Kidney epithelial cell (primary cell): ENCODE data around the gene NOL6. TPM values are rescaled to one million over a fixed set of nuclear protein-coding genes. Genes with fewer than 3 reads are reported as not detected.

Experiments
- DNase-seq: peaks from one replicate; pipeline ENCODE4 v3.0.0-alpha.2; 2010; ENCODE audit warnings: low read depth
- H3K27me3 ChIP-seq: 2 replicates; pipeline ENCODE4 v1.6.0; 2011; ENCODE audit warnings: low read length; ENCODE audit not compliant: control insufficient read depth, insufficient read depth
- H3K36me3 ChIP-seq: 2 replicates; pipeline ENCODE4 v1.5.1; 2011; ENCODE audit warnings: low read length; ENCODE audit not compliant: control insufficient read depth, insufficient read depth
- H3K4me3 ChIP-seq: 2 replicates; pipeline ENCODE4 v1.5.1; 2011; ENCODE audit warnings: low read depth, mild to moderate bottlenecking, control low read depth, low read length
- total RNA-seq: library from RNA; depleted of rRNA; stranded (reverse); fragments of >200 nt; gene quantifications from 2 replicates; pipeline ENCODE4 v1.2.3, GENCODE V29; 2015
- TF ChIP-seq, protein P1 (sequence below): IDR thresholded peaks from 2 replicates; pipeline ENCODE4 v1.5.1; 2011; ENCODE audit warnings: mild to moderate bottlenecking, moderate library complexity, low read length, control low read depth, inconsistent platforms; ENCODE audit not compliant: insufficient read depth, poor library complexity, severe bottlenecking

Gene NOL6
- total RNA-seq, 1 donor from 2014 or later = 34.8 TPM

DNA sequence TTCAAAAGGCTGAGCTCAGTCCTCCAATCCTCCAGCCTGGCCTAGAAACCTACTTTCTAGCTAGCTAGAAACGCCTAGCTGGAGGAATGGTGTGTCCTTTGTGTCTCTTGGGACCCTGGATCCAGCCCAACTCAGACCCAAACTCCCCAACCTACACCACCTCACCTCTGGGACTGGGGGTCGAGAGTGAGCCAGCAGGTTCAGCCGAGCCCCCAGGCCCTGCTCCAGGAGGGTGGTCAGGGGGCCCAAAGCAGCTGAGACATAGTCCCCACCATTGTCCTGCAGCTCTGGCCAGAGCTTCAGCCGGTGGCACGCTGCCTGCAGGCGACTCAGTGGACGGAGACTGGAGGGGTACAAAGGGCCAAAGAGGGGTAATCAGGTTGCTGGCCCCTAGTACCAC, 6.2 kb downstream of the NOL6 start:
- Histone ChIP-seq H3K4me3 (no peak overlapping the region), H3K27me3 (no peaks in the 10 kb centered on the region), H3K36me3 (peaks cover 7% of the 10 kb centered on the region)
- TF ChIP-seq, protein P1, sequence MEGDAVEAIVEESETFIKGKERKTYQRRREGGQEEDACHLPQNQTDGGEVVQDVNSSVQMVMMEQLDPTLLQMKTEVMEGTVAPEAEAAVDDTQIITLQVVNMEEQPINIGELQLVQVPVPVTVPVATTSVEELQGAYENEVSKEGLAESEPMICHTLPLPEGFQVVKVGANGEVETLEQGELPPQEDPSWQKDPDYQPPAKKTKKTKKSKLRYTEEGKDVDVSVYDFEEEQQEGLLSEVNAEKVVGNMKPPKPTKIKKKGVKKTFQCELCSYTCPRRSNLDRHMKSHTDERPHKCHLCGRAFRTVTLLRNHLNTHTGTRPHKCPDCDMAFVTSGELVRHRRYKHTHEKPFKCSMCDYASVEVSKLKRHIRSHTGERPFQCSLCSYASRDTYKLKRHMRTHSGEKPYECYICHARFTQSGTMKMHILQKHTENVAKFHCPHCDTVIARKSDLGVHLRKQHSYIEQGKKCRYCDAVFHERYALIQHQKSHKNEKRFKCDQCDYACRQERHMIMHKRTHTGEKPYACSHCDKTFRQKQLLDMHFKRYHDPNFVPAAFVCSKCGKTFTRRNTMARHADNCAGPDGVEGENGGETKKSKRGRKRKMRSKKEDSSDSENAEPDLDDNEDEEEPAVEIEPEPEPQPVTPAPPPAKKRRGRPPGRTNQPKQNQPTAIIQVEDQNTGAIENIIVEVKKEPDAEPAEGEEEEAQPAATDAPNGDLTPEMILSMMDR = no peak
- DNase-seq = no peak

DNA sequence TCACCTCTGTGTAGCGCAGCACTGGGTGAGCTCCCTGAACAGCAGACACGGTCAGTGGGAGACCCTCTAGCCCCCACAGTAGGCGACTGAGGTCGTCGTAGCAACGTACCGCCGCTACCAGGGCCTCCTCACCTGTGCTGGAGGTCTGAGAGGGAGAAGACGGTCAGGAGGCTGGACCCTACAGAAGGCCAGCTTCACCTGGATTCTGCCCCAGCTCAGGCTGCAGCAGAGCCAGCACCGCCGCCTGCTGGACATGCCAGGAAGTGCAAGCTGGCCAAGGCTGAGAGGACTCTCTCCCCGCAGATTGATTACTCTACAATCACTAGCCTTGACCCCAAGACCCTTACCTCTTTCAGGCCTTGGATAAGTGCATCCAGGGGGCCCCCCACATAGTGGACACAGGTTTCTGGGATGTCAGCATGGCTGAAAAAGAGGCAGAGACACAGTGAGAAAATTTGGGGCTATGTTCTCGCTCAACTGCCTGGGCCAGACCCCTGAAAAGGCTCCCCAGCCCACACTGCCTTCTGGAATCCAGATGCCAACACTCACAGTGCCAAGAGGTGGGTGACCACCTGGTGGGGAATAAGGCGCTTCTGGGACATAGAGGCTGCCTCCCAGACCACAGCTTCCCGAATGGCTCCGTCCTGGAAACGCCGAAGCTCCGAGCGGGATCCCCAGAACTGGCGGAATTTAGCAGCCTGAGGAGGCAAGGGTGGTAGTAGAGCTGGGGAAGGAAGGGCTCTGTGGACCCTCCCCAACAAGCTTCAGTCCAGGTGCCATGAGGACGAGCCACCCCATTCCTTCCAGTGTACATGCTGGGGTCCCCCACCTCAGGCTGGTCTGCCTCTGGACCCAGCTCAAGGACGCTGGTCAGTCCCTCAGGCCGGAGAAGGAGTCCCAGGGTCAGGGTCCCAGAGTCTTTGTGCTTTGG, 6.9 kb downstream of the NOL6 start:
- TF ChIP-seq, protein P1 = peak; percentile 99
- Histone ChIP-seq H3K4me3 (no peak overlapping the region), H3K27me3 (no peaks in the 10 kb centered on the region), H3K36me3 (peaks cover 7% of the 10 kb centered on the region)
- no peak for DNase-seq

DNA sequence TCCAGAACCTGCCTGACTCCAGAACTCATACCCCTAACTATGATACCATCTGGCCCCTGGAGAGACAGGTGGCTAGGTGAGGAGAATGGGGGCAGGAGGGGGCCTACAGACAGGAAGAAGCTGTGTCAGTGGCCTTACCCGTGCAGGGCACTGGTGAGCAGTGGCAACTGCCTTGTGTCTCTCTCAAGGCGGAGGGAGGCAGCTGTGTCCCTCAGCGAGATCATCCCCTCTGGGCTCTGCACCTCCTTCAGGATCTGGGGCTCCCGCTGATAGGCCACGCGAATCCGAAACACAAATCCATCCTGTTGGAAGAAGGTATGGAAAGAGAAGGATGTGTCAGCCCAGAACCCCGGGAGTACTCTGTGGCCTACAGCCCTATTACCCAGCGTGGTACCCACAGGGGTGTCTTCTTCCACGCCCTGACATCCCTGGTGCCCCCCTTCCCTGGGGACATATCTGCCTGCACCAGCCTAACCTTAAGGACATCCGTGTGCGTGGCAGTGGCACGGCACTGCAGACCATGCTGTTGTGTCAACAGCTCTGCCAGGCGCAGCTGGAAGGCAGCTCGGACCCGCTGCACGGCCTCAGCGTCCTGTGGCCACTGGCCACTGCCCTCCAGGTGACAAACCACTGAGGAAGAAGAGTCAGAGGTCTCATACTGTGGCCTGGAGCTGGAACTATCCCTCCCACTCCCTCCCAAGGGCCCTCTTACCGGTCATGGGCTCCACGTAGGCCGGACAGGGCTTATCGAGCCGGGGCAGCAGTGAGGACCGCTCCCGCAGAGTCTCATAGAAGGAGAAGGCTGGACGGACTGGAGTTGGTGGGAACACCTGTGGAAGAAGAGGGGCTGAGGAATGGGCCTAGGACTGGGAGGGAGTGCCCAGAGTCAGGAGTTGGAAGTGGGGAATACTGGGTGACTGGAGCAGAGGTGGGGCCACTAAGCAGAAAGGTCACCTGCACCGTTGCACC, 7.8 kb downstream of the NOL6 start:
- TF ChIP-seq, protein P1 = no peak
- Histone ChIP-seq H3K36me3 (peaks cover 7% of the 10 kb centered on the region), H3K4me3 (no peak overlapping the region), H3K27me3 (no peaks in the 10 kb centered on the region)
- DNase-seq = no peak

DNA sequence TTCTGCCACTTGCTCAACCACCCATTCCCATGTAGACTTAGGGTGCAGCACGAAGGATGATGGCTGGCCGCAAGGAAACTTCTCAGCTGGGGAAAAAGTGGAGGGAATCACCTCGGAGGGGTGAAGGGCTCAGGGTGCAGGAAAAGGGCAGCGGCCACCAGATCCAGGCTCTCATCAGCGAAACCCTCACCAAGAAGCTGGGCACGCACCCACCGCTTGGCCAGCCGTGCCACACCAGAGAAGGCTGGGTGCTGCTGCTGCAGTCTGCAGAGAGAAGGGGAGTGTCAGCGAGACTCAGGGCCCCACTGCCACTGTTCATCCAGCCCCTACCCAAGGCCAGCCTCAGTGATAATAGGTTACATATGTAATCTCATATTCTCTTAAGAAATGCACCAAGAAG, 8.6 kb downstream of the NOL6 start:
- Histone ChIP-seq H3K36me3 (peaks cover 7% of the 10 kb centered on the region), H3K27me3 (no peaks in the 10 kb centered on the region)
- TF ChIP-seq, protein P1 = no peak

DNA sequence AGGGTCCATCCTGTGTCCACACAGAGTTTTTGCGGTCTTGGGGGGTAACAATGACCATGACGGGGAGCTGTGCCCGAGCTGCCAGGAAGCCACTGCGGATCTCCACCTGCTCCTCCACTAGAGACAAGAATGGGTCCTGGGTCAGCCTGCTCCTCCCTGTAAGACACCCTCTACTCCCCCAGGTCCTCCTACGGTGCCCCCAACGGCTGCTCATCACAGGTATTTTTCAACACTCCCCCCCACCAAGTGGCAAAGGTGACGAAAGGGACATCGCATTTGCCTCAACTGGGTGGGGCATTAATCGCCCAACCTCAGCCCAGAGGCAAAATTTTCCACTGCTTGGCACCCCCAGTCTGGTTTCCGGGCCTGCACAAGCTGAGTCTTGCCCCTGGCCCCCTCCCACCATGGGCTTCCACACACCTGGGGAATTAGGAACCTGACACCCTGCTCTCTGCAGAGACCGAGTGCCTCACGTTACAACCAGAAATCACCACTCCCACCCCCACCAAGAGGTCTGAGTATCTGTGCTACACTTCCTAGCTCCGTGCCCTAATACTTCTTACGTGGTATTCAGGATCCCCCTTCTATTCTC, 9.6 kb downstream of the NOL6 start:
- no peak for DNase-seq
- peaks cover 7% of the 10 kb centered on the region for H3K36me3 ChIP-seq
- no peaks in the 10 kb centered on the region for H3K27me3 ChIP-seq
- TF ChIP-seq, protein P1 = no peak
- no peak overlapping the region for H3K4me3 ChIP-seq

More for the DNA sequence above, 8.6 kb downstream of the NOL6 start:
- no peak for DNase-seq
- no peak overlapping the region for H3K4me3 ChIP-seq
